Stimulated activated CD8-positive, alpha-beta memory T cell treated with anti-CD3 and anti-CD28 coated beads, Interleukin-4, amount 100 ng/mL, for 1 hour (primary cell): ENCODE results near the gene AIMP1.
"Not testable (repeated sequence)": the region's sequence is repeated elsewhere in the genome, so short reads cannot be mapped to it uniquely, and the experiment has no call there.

ENCODE experiments used
- DNase-seq, 2 donors: peaks; one replicate each; pipeline ENCODE4 v3.0.0-alpha.2; 2020; ENCODE audit warnings: low read depth in 2 of 2, low spot score in 1 of 2

The AIMP1 gene

GRCh38 chr4:106347167-106347566, 30.8 kb downstream of the AIMP1 start:
- no peak for DNase-seq

GRCh38 chr4:106351016-106351415, 34.7 kb downstream of the AIMP1 start:
- no peak for DNase-seq

- DNase-seq = no peak
These were observed 37.4 kb downstream of the AIMP1 start for GRCh38 chr4:106353786-106354185.

GRCh38 chr4:106355193-106355592, 38.8 kb downstream of the AIMP1 start:
- no peak for DNase-seq

GRCh38 chr4:106358899-106359298, 42.5 kb downstream of the AIMP1 start:
- DNase-seq = no peak

- no peak for DNase-seq
These were observed 45.9 kb downstream of the AIMP1 start for GRCh38 chr4:106362086-106362825.

GRCh38 chr4:106364282-106364681, 47.9 kb downstream of the AIMP1 start:
- DNase-seq = no peak

- DNase-seq = no peak
These were observed 49.3 kb downstream of the AIMP1 start for GRCh38 chr4:106365613-106366012.

GRCh38 chr4:106366026-106366425, 49.7 kb downstream of the AIMP1 start:
- no peak for DNase-seq

GRCh38 chr4:106367072-106367471, 50.7 kb downstream of the AIMP1 start:
- no peak for DNase-seq

GRCh38 chr4:106368678-106369077, 52.3 kb downstream of the AIMP1 start, which contains the start of gene GIMD1:
GIMD1 (minus strand) TSS chr4:106368778; CDS start chr4:106367435, 1,343 bp downstream.
- no peak for DNase-seq

- no peak for DNase-seq
These were observed 53.2 kb downstream of the AIMP1 start for GRCh38 chr4:106369456-106370060.

- DNase-seq = no peak
These were observed 53.9 kb downstream of the AIMP1 start for GRCh38 chr4:106370214-106370613.

GRCh38 chr4:106371161-106371560, 54.8 kb downstream of the AIMP1 start:
- no peak for DNase-seq

GRCh38 chr4:106373026-106373425, 56.7 kb downstream of the AIMP1 start:
- DNase-seq = no peak

GRCh38 chr4:106380179-106380578, 63.8 kb downstream of the AIMP1 start:
- no peak for DNase-seq

- DNase-seq = no peak
These were observed 68.5 kb downstream of the AIMP1 start for GRCh38 chr4:106384878-106385277.

- DNase-seq = no peak
These were observed 69.6 kb downstream of the AIMP1 start for GRCh38 chr4:106385853-106386393.

- DNase-seq = no peak
These were observed 79.2 kb downstream of the AIMP1 start for GRCh38 chr4:106395582-106395981.

GRCh38 chr4:106398898-106399297, 82.5 kb downstream of the AIMP1 start:
- DNase-seq = not testable (repeated sequence)
